Measurements from ENCODE around the gene LRRC26. TPM values are rescaled to one million over a fixed set of nuclear protein-coding genes. Genes with fewer than 3 reads are reported as not detected.

The LRRC26 gene
- total RNA-seq, 1 donor from 2014 or later: 0.31 TPM

DNA sequence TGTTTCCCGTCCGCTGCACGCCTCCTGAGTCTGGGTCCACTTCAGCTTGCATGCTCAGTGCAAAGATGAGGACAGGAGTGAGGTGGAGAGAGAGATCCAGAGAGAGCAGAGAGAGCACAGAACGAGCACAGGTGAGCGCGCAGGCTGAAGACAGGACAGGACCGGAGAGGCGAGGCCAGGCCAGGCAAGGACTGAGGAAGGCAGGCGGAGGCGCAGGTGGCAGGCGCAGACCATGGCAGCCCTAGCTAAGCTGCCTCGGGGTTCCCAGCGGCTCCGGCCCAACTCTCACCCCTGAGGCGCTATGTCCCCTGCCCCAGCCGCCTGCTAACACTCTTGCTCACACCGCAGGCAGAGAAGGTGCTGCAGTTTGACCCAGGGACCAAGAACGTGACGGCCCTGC lies 21.2 kb downstream of the LRRC26 start:
- H3K9me3 Mint-ChIP-seq: no peaks in the 10 kb centered on the region
- TF ChIP-seq, protein P1, sequence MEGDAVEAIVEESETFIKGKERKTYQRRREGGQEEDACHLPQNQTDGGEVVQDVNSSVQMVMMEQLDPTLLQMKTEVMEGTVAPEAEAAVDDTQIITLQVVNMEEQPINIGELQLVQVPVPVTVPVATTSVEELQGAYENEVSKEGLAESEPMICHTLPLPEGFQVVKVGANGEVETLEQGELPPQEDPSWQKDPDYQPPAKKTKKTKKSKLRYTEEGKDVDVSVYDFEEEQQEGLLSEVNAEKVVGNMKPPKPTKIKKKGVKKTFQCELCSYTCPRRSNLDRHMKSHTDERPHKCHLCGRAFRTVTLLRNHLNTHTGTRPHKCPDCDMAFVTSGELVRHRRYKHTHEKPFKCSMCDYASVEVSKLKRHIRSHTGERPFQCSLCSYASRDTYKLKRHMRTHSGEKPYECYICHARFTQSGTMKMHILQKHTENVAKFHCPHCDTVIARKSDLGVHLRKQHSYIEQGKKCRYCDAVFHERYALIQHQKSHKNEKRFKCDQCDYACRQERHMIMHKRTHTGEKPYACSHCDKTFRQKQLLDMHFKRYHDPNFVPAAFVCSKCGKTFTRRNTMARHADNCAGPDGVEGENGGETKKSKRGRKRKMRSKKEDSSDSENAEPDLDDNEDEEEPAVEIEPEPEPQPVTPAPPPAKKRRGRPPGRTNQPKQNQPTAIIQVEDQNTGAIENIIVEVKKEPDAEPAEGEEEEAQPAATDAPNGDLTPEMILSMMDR (IDR thresholded peaks at IDR 0.05): no peak
- no peak overlapping the region for H3K27ac Mint-ChIP-seq
- DNase-seq (no peak), ATAC-seq (ENCODE audit: low read depth) (no peak)
- ChIA-PET POLR2A (interaction anchor here (0.6 to 1.2 kb wide), 2 partner anchors 12 to 229 kb away, joined by 3 to 5 read pairs; no protein-coding TSS in a partner anchor), CTCF (no interaction called here)
- intact Hi-C loops (cut with micrococcal nuclease): no loop called here
- H3K4me3 Mint-ChIP-seq: no peak overlapping the region
- peaks cover 14% of the 10 kb centered on the region for H3K4me1 Mint-ChIP-seq
- H3K27me3 Mint-ChIP-seq: peaks cover 10% of the 10 kb centered on the region
- no peaks in the 10 kb centered on the region for H3K36me3 Mint-ChIP-seq (ENCODE audit: low read depth)

DNA sequence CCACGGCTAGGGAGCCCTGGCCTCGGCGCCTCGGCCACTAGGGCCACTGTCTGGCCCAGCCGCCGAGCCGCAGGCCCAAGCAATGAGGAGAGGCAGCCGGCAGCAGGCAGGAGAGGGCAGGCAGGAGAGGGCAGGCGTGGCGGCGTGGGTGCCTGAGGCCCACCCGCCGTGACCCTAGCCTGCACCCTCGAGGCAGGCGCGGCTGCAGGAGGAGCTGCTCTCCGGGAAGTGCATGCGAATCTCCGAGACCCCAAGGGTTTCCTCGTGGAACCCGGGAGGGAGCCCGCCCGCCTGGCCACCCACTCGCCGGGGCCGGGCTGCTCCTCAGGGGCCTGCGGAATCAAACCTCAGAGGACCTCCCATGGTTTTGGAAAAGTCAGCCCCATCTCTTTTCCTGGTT lies 21.6 kb downstream of the LRRC26 start:
- no peak for DNase-seq
- no peak overlapping the region for H3K4me3 Mint-ChIP-seq
- H3K4me1 Mint-ChIP-seq: peaks cover 14% of the 10 kb centered on the region
- H3K9me3 Mint-ChIP-seq: no peaks in the 10 kb centered on the region
- ATAC-seq (ENCODE audit: low read depth): no peak
- peaks cover 14% of the 10 kb centered on the region for H3K27me3 Mint-ChIP-seq
- no peak overlapping the region for H3K27ac Mint-ChIP-seq
- ChIA-PET CTCF (no interaction called here), POLR2A (interaction anchor here (1.2 kb wide), 1 partner anchor 11 kb away, joined by 3 read pairs; no protein-coding TSS in a partner anchor)
- TF ChIP-seq, protein P1 (IDR thresholded peaks at IDR 0.05): no peak
- H3K36me3 Mint-ChIP-seq (ENCODE audit: low read depth): no peaks in the 10 kb centered on the region
- intact Hi-C loops (cut with micrococcal nuclease): no loop called here

DNA sequence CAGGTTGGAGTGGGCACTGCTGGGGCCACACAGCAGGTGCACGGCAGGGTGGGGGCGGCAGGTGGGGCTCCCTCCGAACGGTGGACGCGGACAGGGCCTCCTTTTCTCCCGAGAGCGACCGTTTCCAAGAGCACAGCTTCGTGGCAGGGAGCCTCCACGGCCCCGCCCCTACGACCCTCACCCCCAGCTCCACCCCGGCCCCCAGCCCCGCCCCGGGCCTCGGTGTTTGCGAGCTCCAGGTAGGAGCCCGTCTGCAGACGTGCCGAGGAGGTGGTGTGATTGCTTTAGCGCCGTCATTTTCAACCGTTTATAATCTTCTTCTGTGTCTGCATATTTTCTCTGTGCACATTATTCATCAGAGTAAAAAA lies 22.1 kb downstream of the LRRC26 start:
- Mint-ChIP-seq H3K4me3 (no peak overlapping the region), H3K36me3 (ENCODE audit: low read depth) (no peaks in the 10 kb centered on the region), H3K4me1 (peaks cover 14% of the 10 kb centered on the region), H3K9me3 (no peaks in the 10 kb centered on the region), H3K27me3 (peaks cover 17% of the 10 kb centered on the region), H3K27ac (no peak overlapping the region)
- POLR2A ChIA-PET: interaction anchor here (1.2 kb wide), 1 partner anchor 11 kb away, joined by 3 read pairs; no protein-coding TSS in a partner anchor
- intact Hi-C loops (cut with micrococcal nuclease): no loop called here
- TF ChIP-seq, protein P1 (IDR thresholded peaks at IDR 0.05): no peak
- no peak for DNase-seq
- no peak for ATAC-seq (ENCODE audit: low read depth)
- CTCF ChIA-PET: no interaction called here

GRCh38 chr9:137147091-137147792 lies 22.6 kb downstream of the LRRC26 start:
- ChIA-PET POLR2A (interaction anchor here (1.2 kb wide), 1 partner anchor 10 kb away, joined by 3 read pairs; no protein-coding TSS in a partner anchor), CTCF (no interaction called here)
- intact Hi-C loops (cut with micrococcal nuclease): no loop called here
- peaks cover 21% of the 10 kb centered on the region for H3K27me3 Mint-ChIP-seq
- no peak overlapping the region for H3K27ac Mint-ChIP-seq
- H3K4me3 Mint-ChIP-seq: no peak overlapping the region
- peaks cover 14% of the 10 kb centered on the region for H3K4me1 Mint-ChIP-seq
- H3K36me3 Mint-ChIP-seq (ENCODE audit: low read depth): no peaks in the 10 kb centered on the region
- no peak for DNase-seq
- no peak for ATAC-seq (ENCODE audit: low read depth)
- TF ChIP-seq, protein P1 (IDR thresholded peaks at IDR 0.05): no peak
- no peaks in the 10 kb centered on the region for H3K9me3 Mint-ChIP-seq

DNA sequence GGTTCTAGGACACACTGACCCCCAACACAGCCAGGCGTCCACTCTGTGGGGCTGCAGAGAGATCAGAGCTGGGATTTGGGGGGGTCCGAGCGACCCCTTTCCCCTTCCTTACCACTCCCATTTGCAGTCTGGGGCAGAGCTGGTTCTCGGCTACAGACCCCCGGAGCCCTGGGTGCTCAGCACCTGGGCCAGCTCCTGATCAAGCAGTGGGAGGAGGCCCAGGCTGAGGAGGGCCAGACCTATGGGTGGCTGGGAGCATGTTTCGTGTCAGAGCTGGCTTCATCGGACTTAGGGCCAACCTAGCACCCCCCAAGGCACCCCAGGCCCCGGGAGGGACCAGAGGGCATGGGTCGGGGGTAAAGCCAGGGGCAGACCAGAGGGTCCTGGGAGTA lies 23.3 kb downstream of the LRRC26 start:
- intact Hi-C loops (cut with micrococcal nuclease): no loop called here
- ATAC-seq (ENCODE audit: low read depth) (no peak), DNase-seq (no peak)
- TF ChIP-seq, protein P1 (IDR thresholded peaks at IDR 0.05): no peak
- H3K27ac Mint-ChIP-seq: no peak overlapping the region
- POLR2A ChIA-PET: no interaction called here
- peaks cover 8% of the 10 kb centered on the region for H3K4me1 Mint-ChIP-seq
- CTCF ChIA-PET: no interaction called here
- H3K27me3 Mint-ChIP-seq: peaks cover 26% of the 10 kb centered on the region
- H3K36me3 Mint-ChIP-seq (ENCODE audit: low read depth): no peaks in the 10 kb centered on the region
- H3K4me3 Mint-ChIP-seq: no peak overlapping the region
- no peaks in the 10 kb centered on the region for H3K9me3 Mint-ChIP-seq

All from activated B cell treated with CpG ODN at 0.5 μM for 24 hours (primary cell).